GM18507 (cell line): ENCODE data around the gene GATD1.
A peak's percentile ranks its signal among the peaks of the same experiment; 100 is the strongest.

Experiments used
- DNase-seq: peaks from one replicate; pipeline ENCODE4 v3.0.0; 2011; ENCODE audit warnings: low read depth; ENCODE audit not compliant: insufficient read length; ENCODE audit errors: extremely low spot score
- FAIRE-seq: peaks from 2 replicates; lab custom pipeline; 2011; peaks lifted over from hg19 to GRCh38; lab: Jason Lieb, UNC

The GATD1 gene

DNA sequence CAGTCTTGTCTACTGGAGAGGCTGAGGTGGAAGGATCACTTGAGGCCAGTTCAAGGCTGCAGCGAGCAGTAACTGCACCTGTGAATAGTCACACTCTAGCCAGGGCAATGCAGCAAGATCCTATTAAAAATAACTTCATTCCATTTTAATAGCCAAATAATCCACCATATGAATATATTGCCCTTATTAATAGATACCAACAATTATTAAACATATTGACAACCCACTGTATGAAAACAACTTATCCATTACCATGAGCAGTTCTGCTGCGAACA is 10.4 kb downstream of the GATD1 start:
- FAIRE-seq (no peak), DNase-seq (no peak)

DNA sequence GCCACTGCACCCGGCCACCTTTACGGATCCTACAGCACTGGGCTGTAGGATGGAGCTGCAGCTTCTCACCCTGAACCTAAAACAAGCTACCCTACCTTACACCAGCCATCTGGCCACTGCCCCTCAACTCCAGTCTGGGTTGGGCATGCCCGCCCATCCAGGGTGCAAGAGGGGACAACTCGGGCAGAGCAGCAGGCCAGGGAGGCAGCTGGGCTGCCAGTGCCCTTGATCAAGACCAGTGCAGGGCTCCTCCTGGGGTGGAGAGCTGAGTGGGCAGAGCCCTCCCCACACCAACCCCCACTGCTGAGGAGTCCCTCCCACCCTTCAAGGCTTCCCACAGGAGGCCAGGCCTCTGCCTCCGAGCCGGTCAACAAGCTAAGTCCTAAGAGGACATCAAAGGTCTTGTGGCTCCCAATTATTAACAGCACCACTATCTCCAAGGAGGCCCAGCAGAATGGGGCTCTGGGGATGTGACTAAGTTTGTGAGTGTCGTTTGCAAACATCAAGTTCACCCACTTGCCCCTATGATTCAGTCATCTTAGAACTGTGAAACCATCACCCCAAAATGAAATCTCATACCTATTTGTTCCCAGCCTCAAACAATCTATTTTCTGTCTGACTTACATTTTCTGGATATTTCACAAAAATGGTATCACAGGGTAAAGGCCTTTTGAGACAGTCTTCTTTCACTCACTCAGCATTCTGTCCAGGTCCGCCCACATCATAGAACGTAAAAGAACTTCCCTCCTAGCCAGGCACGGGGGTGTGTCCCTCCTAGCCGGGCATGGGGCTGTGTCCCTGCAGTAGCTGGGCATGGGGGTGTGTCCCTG is 11.0 kb downstream of the GATD1 start:
- DNase-seq (no peak), FAIRE-seq (no peak)

DNA sequence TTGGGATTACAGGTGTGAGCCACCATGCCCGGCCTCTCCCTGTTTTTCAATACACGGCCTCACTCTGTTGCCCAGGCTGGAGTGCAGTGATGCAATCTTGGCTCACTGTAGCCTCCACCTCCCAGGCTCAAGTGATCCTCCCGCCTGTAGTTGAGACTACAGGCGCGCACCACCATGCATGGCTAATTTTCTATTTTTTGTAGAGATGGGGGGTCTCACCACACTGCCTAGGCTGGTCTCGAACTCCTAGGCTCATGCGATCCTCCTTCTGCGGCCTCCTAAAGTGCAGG is 11.5 kb downstream of the GATD1 start:
- FAIRE-seq, result no peak
- no peak for DNase-seq

DNA sequence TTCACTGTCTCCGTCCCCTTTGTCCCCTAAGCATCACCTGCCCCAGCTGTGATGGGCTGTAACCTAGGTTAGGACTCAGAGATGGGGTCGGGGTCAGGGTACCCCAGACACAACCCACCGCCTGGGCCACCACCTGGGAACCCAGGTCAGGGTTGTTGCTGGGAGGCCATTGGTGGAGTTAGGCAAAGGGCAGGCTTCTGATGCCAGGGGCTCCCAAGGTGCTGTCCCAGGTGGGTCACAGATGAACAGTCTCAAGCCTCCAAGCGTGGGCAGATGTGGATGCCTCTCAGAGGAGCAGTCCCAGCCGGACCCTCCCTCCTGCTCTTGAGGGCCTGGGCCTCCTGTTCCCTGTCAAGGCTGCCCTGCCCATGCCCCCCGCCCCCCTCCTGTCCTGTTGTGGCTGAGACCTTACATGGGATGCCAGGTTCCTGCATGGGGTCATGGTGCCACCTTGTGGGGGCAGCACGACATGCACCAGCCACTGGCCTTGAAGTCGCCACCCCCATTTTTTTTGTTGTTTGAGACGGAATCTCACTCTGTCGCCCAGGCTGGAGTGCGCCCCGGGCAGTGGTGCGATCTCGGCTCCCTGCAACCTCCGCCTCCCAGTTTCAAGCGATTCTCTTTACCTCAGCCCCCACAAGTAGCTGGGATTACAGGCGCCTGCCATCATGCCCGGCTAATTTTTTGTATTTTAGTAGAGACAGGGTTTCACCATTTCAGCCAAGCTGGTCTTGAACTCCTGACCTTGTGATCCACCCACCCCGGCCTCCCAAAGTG is 12.1 kb downstream of the GATD1 start:
- peak; percentile 52 for FAIRE-seq
- DNase-seq, result no peak

DNA sequence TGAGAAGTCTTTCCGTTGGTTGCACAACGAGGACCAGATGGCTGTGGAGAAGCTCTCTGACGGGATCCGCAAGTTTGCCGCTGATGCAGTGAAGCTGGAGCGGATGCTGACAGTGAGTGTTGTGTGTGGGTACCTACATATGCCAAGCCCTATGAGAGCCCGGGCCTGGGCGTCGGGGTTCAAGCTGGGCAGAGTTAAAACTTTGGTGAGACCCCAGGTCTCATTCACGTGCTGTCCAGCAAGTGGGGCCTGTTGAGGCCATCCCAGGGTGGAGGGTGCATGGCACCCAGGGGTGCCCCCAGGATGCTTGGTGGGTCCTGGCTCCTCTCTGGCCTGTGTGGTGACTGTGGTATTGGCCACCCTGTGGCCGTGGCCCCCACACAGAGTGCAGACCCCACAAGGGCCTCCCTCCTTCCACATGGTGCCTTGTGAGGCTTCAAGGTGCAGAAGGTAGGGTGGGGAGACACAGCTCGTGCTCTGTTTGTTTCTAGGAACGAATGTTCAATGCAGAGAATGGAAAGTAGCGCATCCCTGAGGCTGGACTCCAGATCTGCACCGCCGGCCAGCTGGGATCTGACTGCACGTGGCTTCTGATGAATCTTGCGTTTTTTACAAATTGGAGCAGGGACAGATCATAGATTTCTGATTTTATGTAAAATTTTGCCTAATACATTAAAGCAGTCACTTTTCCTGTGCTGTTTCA is 12.8 kb downstream of the GATD1 start:
- DNase-seq (no peak), FAIRE-seq (no peak)

DNA sequence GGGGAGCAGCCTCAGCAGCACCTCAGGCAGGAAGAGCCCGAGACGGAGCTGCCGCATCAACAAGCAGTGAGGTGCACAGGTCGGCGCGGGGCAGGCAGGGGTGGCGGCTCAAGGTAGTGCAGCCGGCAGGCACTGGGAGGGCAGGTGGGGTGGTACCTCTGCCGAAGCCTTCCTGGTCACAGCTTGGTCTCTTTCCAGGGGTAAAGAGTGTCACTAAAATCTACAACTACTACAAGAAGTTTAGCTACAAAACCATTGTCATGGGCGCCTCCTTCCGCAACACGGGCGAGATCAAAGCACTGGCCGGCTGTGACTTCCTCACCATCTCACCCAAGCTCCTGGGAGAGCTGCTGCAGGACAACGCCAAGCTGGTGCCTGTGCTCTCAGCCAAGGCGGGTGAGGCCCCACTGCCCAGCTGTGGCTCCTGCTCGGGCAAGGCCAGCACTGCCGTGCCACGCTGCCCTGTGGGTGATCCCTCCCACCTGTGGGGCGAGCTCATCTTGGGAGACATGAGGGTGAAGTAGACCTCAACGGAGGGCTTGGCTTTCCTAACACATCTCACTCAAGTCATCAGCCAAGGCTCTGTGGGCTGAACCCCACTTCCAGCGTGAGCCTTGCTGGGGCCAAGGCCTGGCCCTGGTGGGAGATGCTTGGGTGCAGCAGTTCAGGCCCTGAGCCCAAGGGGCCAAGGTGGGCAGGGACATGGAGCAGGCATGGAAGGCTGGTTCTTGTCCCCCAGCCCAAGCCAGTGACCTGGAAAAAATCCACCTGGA is 13.6 kb downstream of the GATD1 start:
- DNase-seq (no peak), FAIRE-seq (no peak)

DNA sequence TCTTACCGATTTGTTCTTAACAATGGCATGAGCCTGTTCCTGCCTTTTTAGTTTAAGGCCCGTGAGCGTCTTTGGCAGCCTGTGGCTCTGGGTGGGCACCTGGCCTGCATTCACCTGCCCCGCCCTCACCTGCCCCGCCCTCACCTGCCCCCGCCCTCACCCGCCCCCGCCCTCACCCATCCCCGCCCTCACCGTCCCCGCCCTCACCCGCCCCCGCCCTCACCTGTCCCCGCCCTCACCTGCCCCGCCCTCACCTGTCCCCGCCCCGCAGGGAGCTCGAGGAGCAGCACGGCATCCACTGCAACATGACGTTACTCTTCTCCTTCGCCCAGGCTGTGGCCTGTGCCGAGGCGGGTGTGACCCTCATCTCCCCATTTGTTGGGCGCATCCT is 14.2 kb downstream of the GATD1 start:
- DNase-seq (no peak), FAIRE-seq (no peak)

DNA sequence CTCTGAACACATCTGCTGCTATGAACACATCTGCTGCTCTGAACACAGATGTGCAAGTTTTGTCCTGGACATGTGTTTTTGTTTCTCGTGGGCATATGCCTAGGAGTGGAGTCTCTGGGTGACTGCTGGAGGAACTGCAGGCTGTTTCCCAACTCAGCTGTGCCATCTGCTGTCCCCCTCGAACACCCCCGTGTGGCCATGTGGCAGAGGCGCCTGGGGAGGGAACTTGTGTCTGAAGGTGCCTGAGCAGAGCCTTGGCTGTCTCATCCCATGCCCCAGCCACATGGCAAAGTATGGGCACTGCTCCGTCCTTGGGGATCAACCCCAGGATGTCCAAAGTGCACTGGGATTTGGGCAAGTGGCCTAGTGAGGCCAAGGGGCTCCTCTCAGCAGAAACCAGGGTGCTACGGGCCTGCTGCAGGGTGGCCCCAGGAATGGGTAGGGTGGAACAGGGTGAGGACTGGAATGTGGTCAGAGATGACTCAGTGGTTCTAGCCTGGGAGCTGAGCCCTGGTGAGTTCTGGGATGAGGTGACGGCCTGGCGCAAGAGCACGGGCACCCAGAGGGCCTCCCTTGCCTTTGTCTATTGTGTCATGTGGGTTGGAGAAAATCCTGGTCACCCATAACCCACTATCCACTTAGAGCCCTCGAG is 14.7 kb downstream of the GATD1 start:
- no peak for FAIRE-seq

DNA sequence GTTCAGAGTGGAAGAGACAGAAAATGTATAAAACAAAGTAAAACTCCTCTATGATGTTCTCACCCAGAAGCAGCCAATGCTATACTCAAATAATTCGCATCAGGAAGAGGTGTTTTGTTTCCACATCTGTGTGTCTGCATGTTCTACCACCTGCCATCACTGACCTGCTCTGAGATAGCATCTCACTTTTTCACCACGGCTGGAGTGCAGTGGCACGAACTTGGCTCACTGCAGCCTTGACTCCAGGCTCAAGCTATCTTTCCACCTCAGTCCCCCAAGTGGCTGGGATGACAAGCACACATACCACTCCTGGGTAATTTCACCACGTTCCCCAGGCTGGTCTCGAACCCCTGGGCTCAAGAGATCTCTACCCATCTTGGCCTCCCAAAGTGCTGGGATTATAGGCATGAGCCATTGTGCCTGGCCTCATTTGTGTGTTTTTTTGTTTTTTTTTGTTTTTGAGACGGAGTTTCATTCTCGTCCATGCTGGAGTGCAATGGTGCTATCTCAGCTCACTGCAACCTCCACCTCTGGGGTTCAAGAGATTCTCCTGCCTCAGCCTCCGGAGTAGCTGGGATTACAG is 15.7 kb downstream of the GATD1 start:
- DNase-seq, result no peak
- no peak for FAIRE-seq

More for the DNA sequence above, 14.7 kb downstream of the GATD1 start:
- no peak for DNase-seq

DNA sequence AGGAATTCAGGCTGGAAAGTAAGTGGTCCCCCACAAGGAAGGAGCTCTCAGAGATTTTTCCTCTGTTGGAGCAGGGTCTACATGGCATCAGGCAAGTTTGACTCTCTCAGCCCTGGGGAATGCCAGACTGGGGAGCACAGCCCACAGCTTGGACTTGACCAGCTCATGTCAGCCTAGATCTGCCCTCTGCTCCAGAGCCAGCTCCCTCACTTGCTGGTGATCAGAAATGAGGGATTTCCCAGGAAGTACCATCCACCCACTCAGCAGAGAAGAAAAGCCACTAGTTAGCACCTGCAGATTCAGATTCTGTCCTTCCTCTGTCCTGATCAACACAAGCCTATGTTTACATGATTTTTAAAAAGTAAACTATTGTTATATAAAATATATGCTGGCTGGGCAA is 17.1 kb downstream of the GATD1 start:
- no peak for FAIRE-seq
- DNase-seq, result no peak

DNA sequence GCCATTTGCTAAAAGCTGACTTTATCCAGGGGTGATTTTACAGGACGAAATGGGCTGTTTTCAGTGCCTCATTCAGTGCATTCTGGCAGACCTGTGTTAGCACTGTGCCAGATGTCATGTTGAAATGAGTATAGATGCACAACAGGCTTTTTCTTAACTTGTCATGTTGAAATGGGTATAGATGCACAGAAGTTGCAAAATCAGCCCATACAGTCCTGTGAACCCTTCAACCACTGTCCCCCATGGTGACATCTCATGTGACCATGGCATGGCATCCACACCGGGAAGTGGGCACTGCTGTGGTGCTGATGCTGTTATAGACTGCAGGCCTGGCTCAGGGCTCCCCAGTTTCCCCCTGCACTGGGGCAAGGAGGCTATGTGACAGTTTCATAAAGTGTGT is 27.6 kb downstream of the GATD1 start:
- FAIRE-seq, result no peak
- no peak for DNase-seq

DNA sequence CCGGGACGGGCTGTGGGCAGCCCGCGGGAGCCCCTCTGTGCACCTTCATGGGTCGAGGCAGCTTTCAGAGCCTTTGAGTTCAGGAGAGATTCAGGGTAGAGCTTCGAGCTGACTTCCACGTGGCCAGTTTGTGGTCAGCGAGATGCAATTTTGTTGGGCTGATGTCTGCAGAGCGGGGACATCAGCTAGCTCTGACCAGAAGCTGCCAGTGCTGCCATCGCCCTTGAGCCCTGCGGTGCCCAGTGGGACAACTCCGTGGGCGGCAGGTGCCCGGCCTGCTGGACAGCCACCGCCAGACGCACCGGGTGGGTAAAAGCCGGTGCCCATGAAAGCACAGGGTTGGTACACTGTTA is 29.3 kb downstream of the GATD1 start:
- FAIRE-seq (no peak), DNase-seq (no peak)

DNA sequence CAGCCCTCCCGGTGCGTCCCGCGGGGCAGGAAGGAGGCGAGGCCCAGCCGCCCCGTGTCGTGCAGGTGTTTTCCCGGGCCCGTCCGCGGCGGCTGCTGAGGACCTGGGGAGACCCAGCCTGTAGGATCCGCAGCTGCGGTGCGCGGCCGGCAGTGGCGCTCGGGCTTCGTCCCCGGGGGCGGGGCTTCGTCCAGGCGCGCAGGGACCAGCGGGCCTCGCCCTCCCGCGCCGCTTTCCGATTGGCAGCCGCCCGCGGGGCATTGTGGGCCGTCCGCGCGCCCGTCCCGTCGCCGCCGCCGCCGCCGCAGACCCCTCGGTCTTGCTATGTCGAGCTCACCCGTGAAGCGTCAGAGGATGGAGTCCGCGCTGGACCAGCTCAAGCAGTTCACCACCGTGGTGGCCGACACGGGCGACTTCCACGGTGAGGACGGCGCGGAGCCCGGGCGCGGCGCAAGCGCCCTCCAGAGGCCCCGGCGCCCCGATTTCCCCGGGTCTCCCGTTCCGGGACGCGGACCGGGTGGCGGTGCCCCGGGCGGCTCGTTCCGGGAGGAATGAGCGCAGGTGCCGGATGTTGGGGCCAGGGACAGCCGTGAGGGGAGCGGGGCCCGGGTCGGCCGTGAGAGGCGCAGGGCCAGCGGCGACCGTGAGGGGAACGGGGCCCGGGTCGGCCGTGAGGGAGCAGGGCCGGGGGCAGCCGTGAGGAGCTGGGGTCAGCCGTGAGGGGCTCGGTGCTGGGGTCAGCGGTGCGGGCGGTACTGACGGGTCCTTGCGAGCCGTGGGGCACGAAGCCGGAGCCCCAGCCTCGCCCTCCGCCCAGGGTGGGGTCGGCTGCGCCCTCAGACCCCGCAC is 29.9 kb downstream of the GATD1 start, which contains the start of gene TALDO1:
Gene TALDO1, plus strand, starts transcription at position 307 of the 849 bp plus-strand sequence. Its CDS starts 18 bp downstream, at position 325.
- DNase-seq (peak; percentile 90), FAIRE-seq (peak; percentile 87)

DNA sequence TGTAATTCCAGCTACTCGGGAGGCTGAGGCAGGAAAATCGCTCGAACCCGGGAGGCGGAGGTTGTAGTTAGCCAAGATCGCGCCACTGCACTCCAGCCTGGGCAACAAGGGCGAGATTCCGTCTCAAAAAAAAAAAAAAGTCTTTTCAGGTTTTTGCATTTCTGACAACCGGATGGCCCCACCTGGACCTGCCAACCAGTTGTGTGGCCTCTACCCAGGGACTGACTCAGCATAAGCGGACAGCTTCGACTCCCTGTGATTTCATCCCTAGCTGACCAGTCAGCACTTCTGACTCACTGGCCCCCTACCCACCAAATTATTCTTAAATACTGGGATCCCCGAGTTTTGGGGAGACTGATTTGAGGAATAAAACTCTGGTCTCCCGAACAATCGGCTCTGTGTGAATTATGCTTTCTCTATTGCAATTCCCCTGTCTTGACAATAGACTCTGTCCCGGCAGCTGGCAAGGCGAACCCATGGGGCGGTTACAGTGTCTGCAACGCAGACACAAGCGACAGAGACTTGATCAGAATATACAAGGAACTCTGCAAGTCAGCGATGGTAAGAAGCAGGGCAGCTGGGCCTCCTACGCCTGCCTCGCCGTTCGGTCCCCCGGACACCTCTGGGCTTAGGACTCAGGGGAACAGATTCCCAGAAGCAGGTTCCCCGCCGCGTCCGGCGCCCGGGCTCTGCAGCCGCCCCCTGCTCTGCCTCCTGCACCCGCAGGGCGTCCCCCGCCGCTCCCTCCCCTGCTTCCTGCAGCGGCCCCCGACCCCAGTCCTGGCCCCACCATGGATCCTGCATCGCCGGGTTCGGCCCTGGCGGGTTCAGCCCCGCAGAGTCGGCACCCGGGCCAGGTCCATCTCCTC is 30.8 kb downstream of the GATD1 start:
- peak; percentile 42 for FAIRE-seq

DNA sequence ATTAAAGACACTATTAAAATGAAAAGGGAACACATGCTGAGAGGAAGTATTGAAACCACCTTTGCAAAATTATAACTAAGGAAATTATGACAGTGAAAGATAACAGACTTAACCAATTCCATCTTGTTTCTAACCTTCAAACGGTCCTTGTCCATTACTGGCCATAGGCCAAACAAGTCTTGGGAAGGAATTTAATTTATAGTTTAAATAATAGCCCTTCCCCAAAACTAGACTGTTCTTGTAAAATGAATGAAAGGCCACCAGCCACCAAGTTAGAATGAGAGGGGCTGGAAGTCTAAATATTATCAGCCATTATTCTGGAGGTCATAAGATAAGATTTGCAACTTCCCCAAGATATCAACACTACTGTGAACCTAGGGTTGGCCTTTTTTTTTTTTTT is 31.9 kb downstream of the GATD1 start:
- DNase-seq (no peak), FAIRE-seq (no peak)

More for the DNA sequence above, 30.8 kb downstream of the GATD1 start:
- no peak for DNase-seq

DNA sequence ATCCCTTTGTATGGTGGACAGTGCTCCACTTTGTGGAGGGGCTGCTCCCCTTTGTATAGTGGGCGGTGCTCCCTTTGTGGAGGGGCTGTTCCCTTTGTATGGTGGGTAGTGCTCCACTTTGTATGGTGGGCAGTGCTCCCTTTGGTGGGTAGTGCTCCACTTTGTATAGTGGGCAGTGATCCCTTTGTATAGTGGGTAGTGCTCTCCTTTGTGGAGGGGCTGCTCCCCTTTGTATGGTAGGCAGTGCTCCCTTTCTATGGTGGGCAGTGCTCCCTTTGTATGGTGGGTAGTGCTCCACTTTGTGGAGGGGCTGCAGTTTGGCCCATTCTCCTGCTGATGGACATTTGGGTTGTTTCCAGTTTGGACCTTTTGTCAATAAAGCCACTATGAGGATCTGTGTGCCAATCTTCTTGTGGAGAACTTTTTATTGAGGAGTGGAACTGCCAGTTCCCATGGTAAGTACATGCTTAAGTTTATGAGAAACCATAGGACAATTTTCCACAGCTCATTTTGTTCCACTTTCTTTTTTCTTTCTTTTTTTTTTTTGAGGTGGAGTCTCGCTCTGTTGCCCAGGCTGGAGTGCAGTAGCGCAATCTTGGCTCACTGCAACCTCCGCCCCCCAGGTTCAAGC is 34.6 kb downstream of the GATD1 start:
- no peak for FAIRE-seq
- DNase-seq, result no peak

DNA sequence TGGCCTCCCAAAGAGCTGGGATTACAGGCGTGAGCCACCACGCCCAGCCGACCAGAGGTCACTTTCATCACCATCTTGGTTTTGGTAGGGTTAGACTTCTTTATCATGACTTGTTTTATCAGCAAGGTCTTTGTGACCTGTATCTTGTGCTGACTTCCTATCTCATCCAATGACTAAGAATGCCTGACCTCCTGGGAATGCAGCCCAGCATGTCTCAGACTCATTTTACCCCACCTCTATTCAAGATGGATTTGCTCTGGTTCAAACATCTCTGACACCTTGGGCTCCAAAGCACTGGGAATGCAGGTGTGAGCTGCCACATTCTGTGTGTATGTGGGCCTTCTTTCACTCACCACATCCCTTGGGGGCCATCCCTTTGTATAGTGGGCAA is 35.1 kb downstream of the GATD1 start:
- FAIRE-seq, result no peak

More for the DNA sequence above, 35.1 kb downstream of the GATD1 start:
- no peak for DNase-seq
